Right atrium auricular region (tissue), 2 donors: ENCODE measurements around the gene CMBL. TPM values are rescaled to one million over a fixed set of nuclear protein-coding genes. Genes with fewer than 3 reads are reported as not detected.
"Not testable (repeated sequence)": the region's sequence is repeated elsewhere in the genome, so short reads cannot be mapped to it uniquely, and the experiment has no call there.

Experiments used
- DNase-seq: peaks from one replicate; pipeline ENCODE4 v3.0.0-alpha.2; 2019; ENCODE audit warnings: low spot score
- H3K27ac ChIP-seq, 2 donors: fragments of 200-600 bp; sonication (generic); 1 replicate in 1 of 2; 2 replicates in 1 of 2; pipeline ENCODE4 v1.5.1; 2016 to 2019
- H3K27me3 ChIP-seq, 2 donors: fragments of 200-600 bp; sonication (generic); one replicate each; pipeline versions ENCODE4 v1.5.1 to v1.6.0; 2017 to 2019
- H3K36me3 ChIP-seq: fragments of 200-600 bp; sonication (generic); one replicate; pipeline ENCODE4 v1.5.1; 2016
- H3K4me1 ChIP-seq, 2 donors: fragments of 200-600 bp; sonication (generic); one replicate each; pipeline versions ENCODE4 v1.5.1 to v1.6.0; 2017 to 2019
- H3K4me3 ChIP-seq, 2 donors: fragments of 200-600 bp; sonication (generic); 1 replicate in 1 of 2; 2 replicates in 1 of 2; pipeline ENCODE4 v1.5.1; 2017 to 2019; ENCODE audit warnings: mild to moderate bottlenecking in 1 of 2, moderate library complexity in 1 of 2
- H3K9me3 ChIP-seq, 2 donors: fragments of 200-600 bp; sonication (generic); one replicate each; pipeline ENCODE4 v1.5.1; 2019
- CTCF ChIP-seq, 2 donors: fragments of 200-600 bp; sonication (generic); IDR thresholded peaks; one replicate each; pipeline ENCODE4 v1.5.1; 2019; ENCODE audit warnings: antibody characterized with exemption in 2 of 2
- total RNA-seq, 2 donors: library from RNA; depleted of rRNA; stranded (reverse); fragments of >200 nt; gene quantifications; one replicate each; pipeline ENCODE4 v1.1.0, GENCODE V29; 2016

CMBL gene
- total RNA-seq, 2 donors from 2014 or later: 5.9 to 20.7 TPM

- Histone ChIP-seq H3K4me1 (no peaks in the 10 kb centered on the region), H3K36me3 (peaks cover 4% of the 10 kb centered on the region), H3K27ac (no peak overlapping the region), H3K9me3 (no peaks in the 10 kb centered on the region), H3K4me3 (no peak overlapping the region), H3K27me3 (no peaks in the 10 kb centered on the region)
- TF ChIP-seq CTCF (IDR thresholded peaks at IDR 0.05): no peak
- no peak for DNase-seq
Observed at GRCh38 chr5:10275991-10276390, 31.7 kb downstream of the CMBL start.

GRCh38 chr5:10275460-10275859 is 32.2 kb downstream of the CMBL start:
- no peaks in the 10 kb centered on the region for H3K27me3 ChIP-seq
- TF ChIP-seq CTCF (IDR thresholded peaks at IDR 0.05): no peak
- no peak overlapping the region for H3K4me3 ChIP-seq
- H3K4me1 ChIP-seq: no peaks in the 10 kb centered on the region
- no peak overlapping the region for H3K27ac ChIP-seq
- H3K36me3 ChIP-seq: peaks cover 4% of the 10 kb centered on the region
- no peak for DNase-seq
- H3K9me3 ChIP-seq: no peaks in the 10 kb centered on the region

GRCh38 chr5:10272875-10273209 is 34.9 kb downstream of the CMBL start:
- H3K4me1 ChIP-seq, H3K9me3 ChIP-seq, H3K27me3 ChIP-seq, H3K36me3 ChIP-seq, DNase-seq, H3K4me3 ChIP-seq, H3K27ac ChIP-seq: not testable (repeated sequence)

GRCh38 chr5:10272053-10272874 is 35.4 kb downstream of the CMBL start:
- no peaks in the 10 kb centered on the region for H3K4me1 ChIP-seq
- no peaks in the 10 kb centered on the region for H3K9me3 ChIP-seq
- TF ChIP-seq CTCF (IDR thresholded peaks at IDR 0.05): no peak
- no peaks in the 10 kb centered on the region for H3K36me3 ChIP-seq
- no peak for DNase-seq
- no peak overlapping the region for H3K4me3 ChIP-seq
- no peaks in the 10 kb centered on the region for H3K27me3 ChIP-seq
- H3K27ac ChIP-seq: no peak overlapping the region

- DNase-seq: no peak
- Histone ChIP-seq H3K27me3 (no peaks in the 10 kb centered on the region), H3K4me3 (no peak overlapping the region), H3K36me3 (peaks cover 29% of the 10 kb centered on the region), H3K27ac (no peak overlapping the region), H3K4me1 (no peaks in the 10 kb centered on the region), H3K9me3 (no peaks in the 10 kb centered on the region)
- no peak for TF ChIP-seq CTCF (IDR thresholded peaks at IDR 0.05)
Observed at GRCh38 chr5:10268100-10268499, 39.6 kb downstream of the CMBL start.

GRCh38 chr5:10266839-10267238 is 40.9 kb downstream of the CMBL start:
- no peak overlapping the region for H3K27ac ChIP-seq
- H3K36me3 ChIP-seq: peaks cover 42% of the 10 kb centered on the region
- H3K4me1 ChIP-seq: no peaks in the 10 kb centered on the region
- no peak for TF ChIP-seq CTCF (IDR thresholded peaks at IDR 0.05)
- no peaks in the 10 kb centered on the region for H3K27me3 ChIP-seq
- no peaks in the 10 kb centered on the region for H3K9me3 ChIP-seq
- no peak overlapping the region for H3K4me3 ChIP-seq
- DNase-seq: peak; percentile 21
